GM23338 (cell line): Measurements from ENCODE around the gene DNAH8. TPM values are rescaled to one million over a fixed set of nuclear protein-coding genes. Genes with fewer than 3 reads are reported as not detected.

Experiments used
- ATAC-seq: fragments of 200-7000 bp; cut with Tn5 transposase; 3 replicates; pipeline ENCODE4 v1.9.1; 2020
- DNase-seq: peaks from one replicate; pipeline ENCODE4 v3.0.0-alpha.2; 2015; ENCODE audit warnings: low spot score
- H2AFZ ChIP-seq: fragments of 200-600 bp; sonication (generic); 2 replicates; pipeline ENCODE4 v1.8.0; 2016; ENCODE audit warnings: antibody characterized with exemption, mild to moderate bottlenecking, moderate library complexity
- H3F3A ChIP-seq: fragments of 200-600 bp; sonication (generic); replicated peaks from 2 replicates; pipeline ENCODE4 v1.8.0; 2017; ENCODE audit warnings: antibody characterized with exemption, mixed run types, low read depth
- H3K27ac ChIP-seq: fragments of 200-600 bp; sonication (generic); 2 replicates; pipeline ENCODE4 v1.6.1; 2016; ENCODE audit warnings: low read depth
- H3K27me3 ChIP-seq: fragments of 200-600 bp; sonication (generic); 2 replicates; pipeline ENCODE4 v1.8.0; 2016; ENCODE audit warnings: mild to moderate bottlenecking, mixed run types, moderate library complexity; ENCODE audit not compliant: insufficient read depth
- H3K36me3 ChIP-seq: fragments of 200-600 bp; sonication (generic); 2 replicates; pipeline ENCODE4 v1.8.0; 2016; ENCODE audit warnings: mild to moderate bottlenecking; ENCODE audit not compliant: insufficient read depth
- H3K4me1 ChIP-seq: fragments of 200-600 bp; sonication (generic); 2 replicates; pipeline ENCODE4 v1.8.0; 2016; ENCODE audit warnings: mild to moderate bottlenecking, moderate library complexity; ENCODE audit not compliant: insufficient read depth
- H3K4me2 ChIP-seq: fragments of 200-600 bp; sonication (generic); 2 replicates; pipeline ENCODE4 v1.7.1; 2017; ENCODE audit warnings: mixed run types
- H3K4me3 ChIP-seq: fragments of 200-600 bp; sonication (generic); 2 replicates; pipeline ENCODE4 v1.6.1; 2016; ENCODE audit warnings: mixed run types
- H3K79me2 ChIP-seq: fragments of 200-600 bp; sonication (generic); replicated peaks from 2 replicates; pipeline ENCODE4 v1.8.0; 2017; ENCODE audit warnings: mild to moderate bottlenecking; ENCODE audit not compliant: insufficient read depth
- H3K9me2 ChIP-seq: fragments of 200-600 bp; sonication (generic); 2 replicates; pipeline ENCODE4 v1.8.0; 2017; ENCODE audit not compliant: insufficient read depth
- H4K20me1 ChIP-seq: fragments of 200-600 bp; sonication (generic); replicated peaks from 2 replicates; pipeline ENCODE4 v1.8.0; 2017; ENCODE audit warnings: mild to moderate bottlenecking; ENCODE audit not compliant: insufficient read depth
- H3K27ac Mint-ChIP-seq: 2 replicates; pipeline ENCODE4 v1.8.0; 2020; ENCODE audit warnings: inconsistent platforms, mild to moderate bottlenecking, moderate library complexity, mixed read lengths
- H3K27me3 Mint-ChIP-seq: 3 replicates; pipeline ENCODE4 v1.8.0; 2022; ENCODE audit warnings: low read depth, mild to moderate bottlenecking, moderate library complexity, mixed read lengths, inconsistent platforms; ENCODE audit not compliant: insufficient read depth, poor library complexity
- H3K36me3 Mint-ChIP-seq: 3 replicates; pipeline ENCODE4 v1.8.0; 2021; ENCODE audit warnings: low read depth, mild to moderate bottlenecking, inconsistent platforms, moderate library complexity, mixed read lengths
- H3K4me1 Mint-ChIP-seq: 3 replicates; pipeline ENCODE4 v1.8.0; 2020; ENCODE audit warnings: mild to moderate bottlenecking, inconsistent platforms, mixed read lengths
- H3K4me3 Mint-ChIP-seq: 3 replicates; pipeline ENCODE4 v1.8.0; 2021; ENCODE audit warnings: moderate library complexity, mild to moderate bottlenecking, inconsistent platforms, mixed read lengths
- H3K9me3 Mint-ChIP-seq: 3 replicates; pipeline ENCODE4 v1.8.0; 2020; ENCODE audit warnings: moderate library complexity, mild to moderate bottlenecking, inconsistent platforms, mixed read lengths
- CREB1 ChIP-seq: fragments of 250-450 bp; sonication (Bioruptor Pico); IDR thresholded peaks from 2 replicates; pipeline ENCODE4 v1.5.0; 2020; ENCODE audit warnings: low read depth, mild to moderate bottlenecking, moderate library complexity
- CTCF ChIP-seq, 2 experiments: fragments of 200-600 bp in 1 of 2; sonication (generic) in 1 of 2; conservative IDR thresholded peaks; 2 replicates each; pipeline versions ENCODE4 v1.5.1 to v1.6.1; 2016 to 2017; ENCODE audit warnings: antibody characterized with exemption in 2 of 2, low read depth in 2 of 2, mild to moderate bottlenecking in 2 of 2, moderate library complexity in 1 of 2
- ETS1 ChIP-seq: IDR thresholded peaks from 2 replicates; pipeline ENCODE4 v1.6.1; 2016; ENCODE audit warnings: antibody characterized with exemption
- EZH2 ChIP-seq: fragments of 200-600 bp; sonication (generic); IDR thresholded peaks from one replicate; pipeline ENCODE4 v1.8.0; 2017; ENCODE audit warnings: antibody characterized with exemption, mild to moderate bottlenecking, low read depth; ENCODE audit not compliant: unreplicated experiment
- EZH2phosphoT487 ChIP-seq: fragments of 200-600 bp; sonication (generic); IDR thresholded peaks from one replicate; pipeline ENCODE4 v1.8.1; 2018; ENCODE audit warnings: antibody characterized with exemption; ENCODE audit not compliant: unreplicated experiment
- JUNB ChIP-seq: IDR thresholded peaks from one replicate; pipeline ENCODE4 v1.6.1; 2016; ENCODE audit warnings: antibody characterized with exemption; ENCODE audit not compliant: unreplicated experiment
- NANOG ChIP-seq: IDR thresholded peaks from 2 replicates; pipeline ENCODE4 v1.6.1; 2016; ENCODE audit warnings: antibody characterized with exemption, borderline replicate concordance
- POLR2AphosphoS5 ChIP-seq: IDR thresholded peaks from 2 replicates; pipeline ENCODE4 v1.6.1; 2016; ENCODE audit warnings: antibody characterized with exemption, low read depth
- STAT1 ChIP-seq: IDR thresholded peaks from one replicate; pipeline ENCODE4 v1.6.1; 2016; ENCODE audit warnings: antibody characterized with exemption; ENCODE audit not compliant: unreplicated experiment
- ZNF114 ChIP-seq: fragments of 250-450 bp; sonication (Bioruptor Pico); IDR thresholded peaks from 2 replicates; pipeline ENCODE4 v1.5.0; 2020; ENCODE audit warnings: mild to moderate bottlenecking, moderate library complexity
- ZNF331 ChIP-seq: fragments of 250-450 bp; sonication (Bioruptor Pico); IDR thresholded peaks from 2 replicates; pipeline ENCODE4 v1.5.0; 2020; ENCODE audit warnings: low read depth, mild to moderate bottlenecking, moderate library complexity
- polyA plus RNA-seq: library from polyadenylated mRNA; unstranded; fragments of >200 nt; fragmentation: Nextera tagmentation; extraction: Ambion mirVana; gene quantifications from 2 replicates; pipeline ENCODE4 v1.2.1, GENCODE V29; 2016
- total RNA-seq: library from RNA; depleted of rRNA; stranded (reverse); fragments of >200 nt; shearing (Covaris generic); gene quantifications from 2 replicates; pipeline ENCODE4 v1.2.3, GENCODE V29; 2014
- TF ChIP-seq, protein P1 (sequence below): fragments of 250-450 bp; sonication (Bioruptor Pico); IDR thresholded peaks from 2 replicates; pipeline ENCODE4 v1.5.0; 2020; ENCODE audit warnings: mild to moderate bottlenecking, moderate library complexity
- TF ChIP-seq, protein P2 (sequence below): IDR thresholded peaks from one replicate; pipeline ENCODE4 v1.6.1; 2018; ENCODE audit warnings: antibody characterized with exemption; ENCODE audit not compliant: unreplicated experiment

Gene DNAH8
- total and polyA plus RNA-seq, 2 experiments from 2014 or later = 0.02 TPM; not detected in 1

- Histone ChIP-seq H3F3A (no peaks in the 10 kb centered on the region), H3K27me3 (peaks cover 25% of the 10 kb centered on the region), H2AFZ (no peak overlapping the region), H3K9me2 (no peaks in the 10 kb centered on the region), H4K20me1 (no peaks in the 10 kb centered on the region), H3K4me1 (peaks cover 5% of the 10 kb centered on the region), H3K36me3 (no peaks in the 10 kb centered on the region), H3K4me2 (no peak overlapping the region), H3K4me3 (no peak overlapping the region), H3K79me2 (no peaks in the 10 kb centered on the region), H3K27ac (no peak overlapping the region)
- ATAC-seq (no peak), DNase-seq (no peak)
- Mint-ChIP-seq H3K4me1 (peaks cover 2% of the 10 kb centered on the region; the same call in 2 of the 3 replicates), H3K4me3 (no peak overlapping the region), H3K27ac (no peak overlapping the region), H3K27me3 (peaks cover 19% of the 10 kb centered on the region), H3K36me3 (peaks cover 7% of the 10 kb centered on the region; the same call in 2 of the 3 replicates), H3K9me3 (peaks cover 5% of the 10 kb centered on the region; the same call in 1 of the 3 replicates)
- TF ChIP-seq JUNB (no peak), ETS1 (no peak), ZNF331 (CRISPR knock-in tag) (no peak), ZNF114 (CRISPR knock-in tag) (no peak), NANOG (no peak), CREB1 (no peak), CTCF (conservative IDR thresholded peaks at IDR 0.05; ENCODE audit: low read depth in 2 of 2) (no peak; a peak in 1 of 4 replicates), EZH2phosphoT487 (no peak), POLR2AphosphoS5 (no peak), EZH2 (no peak), STAT1 (no peak)
- TF ChIP-seq, protein P1, sequence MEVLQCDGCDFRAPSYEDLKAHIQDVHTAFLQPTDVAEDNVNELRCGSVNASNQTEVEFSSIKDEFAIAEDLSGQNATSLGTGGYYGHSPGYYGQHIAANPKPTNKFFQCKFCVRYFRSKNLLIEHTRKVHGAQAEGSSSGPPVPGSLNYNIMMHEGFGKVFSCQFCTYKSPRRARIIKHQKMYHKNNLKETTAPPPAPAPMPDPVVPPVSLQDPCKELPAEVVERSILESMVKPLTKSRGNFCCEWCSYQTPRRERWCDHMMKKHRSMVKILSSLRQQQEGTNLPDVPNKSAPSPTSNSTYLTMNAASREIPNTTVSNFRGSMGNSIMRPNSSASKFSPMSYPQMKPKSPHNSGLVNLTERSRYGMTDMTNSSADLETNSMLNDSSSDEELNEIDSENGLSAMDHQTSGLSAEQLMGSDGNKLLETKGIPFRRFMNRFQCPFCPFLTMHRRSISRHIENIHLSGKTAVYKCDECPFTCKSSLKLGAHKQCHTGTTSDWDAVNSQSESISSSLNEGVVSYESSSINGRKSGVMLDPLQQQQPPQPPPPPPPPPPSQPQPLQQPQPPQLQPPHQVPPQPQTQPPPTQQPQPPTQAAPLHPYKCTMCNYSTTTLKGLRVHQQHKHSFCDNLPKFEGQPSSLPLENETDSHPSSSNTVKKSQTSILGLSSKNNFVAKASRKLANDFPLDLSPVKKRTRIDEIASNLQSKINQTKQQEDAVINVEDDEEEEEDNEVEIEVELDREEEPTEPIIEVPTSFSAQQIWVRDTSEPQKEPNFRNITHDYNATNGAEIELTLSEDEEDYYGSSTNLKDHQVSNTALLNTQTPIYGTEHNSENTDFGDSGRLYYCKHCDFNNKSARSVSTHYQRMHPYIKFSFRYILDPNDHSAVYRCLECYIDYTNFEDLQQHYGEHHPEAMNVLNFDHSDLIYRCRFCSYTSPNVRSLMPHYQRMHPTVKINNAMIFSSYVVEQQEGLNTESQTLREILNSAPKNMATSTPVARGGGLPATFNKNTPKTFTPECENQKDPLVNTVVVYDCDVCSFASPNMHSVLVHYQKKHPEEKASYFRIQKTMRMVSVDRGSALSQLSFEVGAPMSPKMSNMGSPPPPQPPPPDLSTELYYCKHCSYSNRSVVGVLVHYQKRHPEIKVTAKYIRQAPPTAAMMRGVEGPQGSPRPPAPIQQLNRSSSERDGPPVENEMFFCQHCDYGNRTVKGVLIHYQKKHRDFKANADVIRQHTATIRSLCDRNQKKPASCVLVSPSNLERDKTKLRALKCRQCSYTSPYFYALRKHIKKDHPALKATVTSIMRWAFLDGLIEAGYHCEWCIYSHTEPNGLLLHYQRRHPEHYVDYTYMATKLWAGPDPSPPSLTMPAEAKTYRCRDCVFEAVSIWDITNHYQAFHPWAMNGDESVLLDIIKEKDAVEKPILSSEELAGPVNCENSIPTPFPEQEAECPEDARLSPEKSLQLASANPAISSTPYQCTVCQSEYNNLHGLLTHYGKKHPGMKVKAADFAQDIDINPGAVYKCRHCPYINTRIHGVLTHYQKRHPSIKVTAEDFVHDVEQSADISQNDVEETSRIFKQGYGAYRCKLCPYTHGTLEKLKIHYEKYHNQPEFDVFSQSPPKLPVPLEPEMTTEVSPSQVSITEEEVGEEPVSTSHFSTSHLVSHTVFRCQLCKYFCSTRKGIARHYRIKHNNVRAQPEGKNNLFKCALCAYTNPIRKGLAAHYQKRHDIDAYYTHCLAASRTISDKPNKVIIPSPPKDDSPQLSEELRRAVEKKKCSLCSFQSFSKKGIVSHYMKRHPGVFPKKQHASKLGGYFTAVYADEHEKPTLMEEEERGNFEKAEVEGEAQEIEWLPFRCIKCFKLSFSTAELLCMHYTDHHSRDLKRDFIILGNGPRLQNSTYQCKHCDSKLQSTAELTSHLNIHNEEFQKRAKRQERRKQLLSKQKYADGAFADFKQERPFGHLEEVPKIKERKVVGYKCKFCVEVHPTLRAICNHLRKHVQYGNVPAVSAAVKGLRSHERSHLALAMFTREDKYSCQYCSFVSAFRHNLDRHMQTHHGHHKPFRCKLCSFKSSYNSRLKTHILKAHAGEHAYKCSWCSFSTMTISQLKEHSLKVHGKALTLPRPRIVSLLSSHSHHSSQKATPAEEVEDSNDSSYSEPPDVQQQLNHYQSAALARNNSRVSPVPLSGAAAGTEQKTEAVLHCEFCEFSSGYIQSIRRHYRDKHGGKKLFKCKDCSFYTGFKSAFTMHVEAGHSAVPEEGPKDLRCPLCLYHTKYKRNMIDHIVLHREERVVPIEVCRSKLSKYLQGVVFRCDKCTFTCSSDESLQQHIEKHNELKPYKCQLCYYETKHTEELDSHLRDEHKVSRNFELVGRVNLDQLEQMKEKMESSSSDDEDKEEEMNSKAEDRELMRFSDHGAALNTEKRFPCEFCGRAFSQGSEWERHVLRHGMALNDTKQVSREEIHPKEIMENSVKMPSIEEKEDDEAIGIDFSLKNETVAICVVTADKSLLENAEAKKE = no peak
- TF ChIP-seq, protein P2, sequence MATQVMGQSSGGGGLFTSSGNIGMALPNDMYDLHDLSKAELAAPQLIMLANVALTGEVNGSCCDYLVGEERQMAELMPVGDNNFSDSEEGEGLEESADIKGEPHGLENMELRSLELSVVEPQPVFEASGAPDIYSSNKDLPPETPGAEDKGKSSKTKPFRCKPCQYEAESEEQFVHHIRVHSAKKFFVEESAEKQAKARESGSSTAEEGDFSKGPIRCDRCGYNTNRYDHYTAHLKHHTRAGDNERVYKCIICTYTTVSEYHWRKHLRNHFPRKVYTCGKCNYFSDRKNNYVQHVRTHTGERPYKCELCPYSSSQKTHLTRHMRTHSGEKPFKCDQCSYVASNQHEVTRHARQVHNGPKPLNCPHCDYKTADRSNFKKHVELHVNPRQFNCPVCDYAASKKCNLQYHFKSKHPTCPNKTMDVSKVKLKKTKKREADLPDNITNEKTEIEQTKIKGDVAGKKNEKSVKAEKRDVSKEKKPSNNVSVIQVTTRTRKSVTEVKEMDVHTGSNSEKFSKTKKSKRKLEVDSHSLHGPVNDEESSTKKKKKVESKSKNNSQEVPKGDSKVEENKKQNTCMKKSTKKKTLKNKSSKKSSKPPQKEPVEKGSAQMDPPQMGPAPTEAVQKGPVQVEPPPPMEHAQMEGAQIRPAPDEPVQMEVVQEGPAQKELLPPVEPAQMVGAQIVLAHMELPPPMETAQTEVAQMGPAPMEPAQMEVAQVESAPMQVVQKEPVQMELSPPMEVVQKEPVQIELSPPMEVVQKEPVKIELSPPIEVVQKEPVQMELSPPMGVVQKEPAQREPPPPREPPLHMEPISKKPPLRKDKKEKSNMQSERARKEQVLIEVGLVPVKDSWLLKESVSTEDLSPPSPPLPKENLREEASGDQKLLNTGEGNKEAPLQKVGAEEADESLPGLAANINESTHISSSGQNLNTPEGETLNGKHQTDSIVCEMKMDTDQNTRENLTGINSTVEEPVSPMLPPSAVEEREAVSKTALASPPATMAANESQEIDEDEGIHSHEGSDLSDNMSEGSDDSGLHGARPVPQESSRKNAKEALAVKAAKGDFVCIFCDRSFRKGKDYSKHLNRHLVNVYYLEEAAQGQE = no peak
These were observed 4.2 kb downstream of the DNAH8 start for GRCh38 chr6:38719358-38719757.
